Activated CD8-positive, alpha-beta memory T cell treated with anti-CD3 and anti-CD28 coated beads, Interleukin-2, amount 50 U/mL, for 4 hours (primary cell): ENCODE results near the gene SLC39A11.
"Not testable (repeated sequence)": the region's sequence is repeated elsewhere in the genome, so short reads cannot be mapped to it uniquely, and the experiment has no call there.

Experiments used
- DNase-seq: peaks from one replicate; pipeline ENCODE4 v3.0.0-alpha.2; 2020

Gene SLC39A11

GRCh38 chr17:72639711-72640110, 452.8 kb downstream of the SLC39A11 start:
- DNase-seq, result no peak

- DNase-seq, result not testable (repeated sequence)
Observed at GRCh38 chr17:72638932-72639331, 453.6 kb downstream of the SLC39A11 start.

- DNase-seq, result no peak
Observed at GRCh38 chr17:72635034-72635635, 457.4 kb downstream of the SLC39A11 start.

- DNase-seq, result no peak
Observed at GRCh38 chr17:72634621-72635020, 457.9 kb downstream of the SLC39A11 start.

- DNase-seq, result no peak
Observed at GRCh38 chr17:72631949-72632684, 460.4 kb downstream of the SLC39A11 start.

DNA sequence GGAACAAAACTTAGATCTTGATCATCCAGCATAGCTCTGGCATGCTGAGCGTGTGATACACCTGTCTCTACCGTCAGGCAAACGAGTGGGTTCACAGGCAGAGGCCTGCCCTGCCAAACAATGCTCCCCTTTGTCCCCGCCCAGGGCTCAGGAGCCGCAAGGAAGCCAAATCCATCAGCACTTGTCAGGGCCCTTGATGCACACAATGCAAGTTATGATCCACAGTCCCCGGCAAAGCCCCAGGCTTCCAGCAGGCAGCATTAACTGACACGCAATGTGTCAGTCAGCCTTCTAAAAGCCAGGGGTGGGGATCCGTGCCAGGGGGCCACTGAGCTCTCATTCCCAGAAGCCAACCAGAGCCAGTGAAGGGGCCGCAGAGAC, 460.9 kb downstream of the SLC39A11 start:
- DNase-seq, result no peak

DNA sequence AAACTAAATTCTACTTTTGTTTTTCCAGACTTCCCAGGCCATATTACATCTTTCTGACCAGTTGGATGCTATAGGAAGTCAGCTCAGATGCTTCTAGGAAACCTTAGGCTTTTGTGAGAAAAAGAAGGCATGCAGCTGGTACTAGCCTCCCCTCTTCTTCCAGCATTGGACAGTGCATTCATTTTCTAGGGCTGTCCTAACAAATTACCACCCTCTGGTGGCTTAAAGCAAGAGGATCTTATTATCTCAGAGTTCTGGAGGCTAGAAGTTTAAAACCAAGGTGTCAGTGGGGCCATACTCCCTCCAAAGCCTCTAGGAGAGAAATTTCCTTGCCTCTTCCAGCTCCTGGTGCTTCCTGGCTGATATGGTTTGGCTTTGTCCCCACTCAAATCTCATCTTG, 467.8 kb downstream of the SLC39A11 start:
- no peak for DNase-seq

GRCh38 chr17:72624226-72624625, 468.3 kb downstream of the SLC39A11 start:
- DNase-seq, result no peak

GRCh38 chr17:72622661-72623433, 469.6 kb downstream of the SLC39A11 start:
- DNase-seq, result no peak

DNA sequence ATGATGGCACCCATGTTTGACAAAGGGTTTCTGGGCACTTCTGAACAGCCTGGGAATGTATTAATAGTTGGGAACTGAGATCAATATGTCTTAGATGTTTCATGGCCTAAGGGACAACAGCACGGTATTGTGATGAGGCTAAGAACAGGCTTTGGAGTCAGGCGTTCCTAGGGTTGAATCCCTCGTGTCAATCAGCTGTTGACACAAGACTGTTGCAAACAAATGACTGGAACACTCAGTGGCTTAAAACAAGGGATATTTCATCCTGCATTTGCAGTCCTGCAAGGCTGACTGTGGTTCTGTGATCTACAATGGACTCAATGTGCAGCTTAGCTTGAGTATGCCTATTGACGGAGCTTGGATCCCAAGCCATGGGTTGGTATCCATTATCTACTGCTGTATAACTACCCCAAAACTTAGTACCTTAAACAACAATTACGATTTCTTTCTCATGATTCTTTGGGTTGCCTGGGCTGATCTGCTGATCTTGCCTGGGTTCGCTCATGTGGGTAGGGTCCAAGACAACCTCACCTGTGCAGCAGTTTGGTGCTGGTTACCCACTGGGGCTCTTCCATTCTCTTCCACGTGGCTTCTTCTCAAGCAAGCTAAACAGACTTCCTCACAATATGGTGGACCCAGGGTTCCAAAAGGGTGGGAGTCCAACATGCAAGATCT, 472.4 kb downstream of the SLC39A11 start:
- no peak for DNase-seq

- DNase-seq, result no peak
Observed at GRCh38 chr17:72618001-72618509, 474.4 kb downstream of the SLC39A11 start.

DNA sequence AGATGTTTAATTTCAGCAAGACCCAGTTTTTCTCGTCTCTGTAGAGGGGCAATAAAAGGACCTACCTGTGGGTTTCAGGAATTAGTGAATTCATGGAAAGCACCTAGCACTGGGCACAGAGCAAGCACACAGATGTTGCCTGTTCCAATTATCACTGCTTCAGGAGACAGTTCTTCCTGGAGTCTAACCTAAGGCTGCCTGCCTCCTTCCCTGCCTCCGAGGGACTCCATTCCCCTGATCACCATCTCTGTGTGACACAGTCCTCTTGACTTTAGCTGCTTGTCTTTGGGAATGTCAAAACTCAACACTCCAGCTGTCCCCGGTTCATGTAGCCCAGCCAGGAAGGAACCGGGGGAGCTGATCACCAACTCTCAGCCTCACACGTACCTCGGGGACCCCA, 474.9 kb downstream of the SLC39A11 start:
- no peak for DNase-seq

GRCh38 chr17:72616447-72616846, 476.0 kb downstream of the SLC39A11 start:
- DNase-seq, result no peak

DNA sequence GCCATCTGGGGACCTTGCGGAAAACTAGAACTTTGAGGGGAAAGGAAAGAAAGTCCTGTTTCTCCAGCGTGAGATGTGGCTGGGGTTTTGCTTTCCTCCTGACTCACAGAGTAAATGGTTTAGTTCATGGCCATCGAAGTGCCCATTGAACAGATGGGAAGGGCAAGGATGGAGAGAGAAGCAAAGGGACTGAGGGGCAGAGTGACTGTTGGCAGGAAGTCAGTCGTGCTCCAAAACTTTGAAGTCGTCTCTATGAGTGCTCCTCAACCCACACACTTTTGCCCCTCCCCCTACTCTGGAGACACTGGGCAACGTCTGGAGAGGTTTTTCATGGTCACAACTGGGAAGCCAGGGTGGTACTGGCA, 476.9 kb downstream of the SLC39A11 start:
- no peak for DNase-seq

DNA sequence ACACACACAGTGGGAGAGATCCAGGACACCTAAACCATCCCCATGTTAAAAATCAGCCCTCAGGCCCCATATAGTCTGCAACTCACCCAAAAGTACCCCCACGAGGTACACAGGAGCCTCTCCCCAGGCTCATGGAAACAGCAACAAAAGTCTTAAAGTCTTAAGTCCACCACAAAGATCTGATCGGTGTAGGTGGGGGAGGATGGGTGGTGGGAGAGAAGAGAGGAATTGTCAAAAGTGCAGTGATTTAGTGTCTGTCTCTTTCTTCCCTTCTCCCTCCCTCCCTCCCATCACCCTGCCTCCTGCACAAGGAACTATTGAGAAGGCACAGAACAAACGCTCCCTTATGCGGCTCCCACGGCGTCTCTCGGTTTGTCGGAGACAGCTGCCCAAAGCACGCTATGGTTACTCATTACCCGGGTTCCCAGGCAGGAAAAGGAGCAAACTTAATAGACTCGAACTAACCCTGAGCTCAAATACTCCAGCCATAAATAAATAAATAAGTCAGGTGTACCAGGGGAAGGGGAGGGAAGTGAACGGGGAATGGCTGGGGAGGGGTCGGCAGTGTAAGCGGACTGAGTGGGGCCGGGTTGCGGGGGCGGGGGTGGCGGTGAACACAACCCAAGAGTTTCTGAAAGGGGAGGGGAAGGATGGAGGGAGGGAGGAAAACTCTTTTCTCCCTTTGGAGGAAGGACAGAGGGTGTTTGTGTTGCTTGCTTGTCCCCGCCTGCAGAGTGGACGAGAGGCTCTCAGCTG, 477.4 kb downstream of the SLC39A11 start:
- no peak for DNase-seq

DNA sequence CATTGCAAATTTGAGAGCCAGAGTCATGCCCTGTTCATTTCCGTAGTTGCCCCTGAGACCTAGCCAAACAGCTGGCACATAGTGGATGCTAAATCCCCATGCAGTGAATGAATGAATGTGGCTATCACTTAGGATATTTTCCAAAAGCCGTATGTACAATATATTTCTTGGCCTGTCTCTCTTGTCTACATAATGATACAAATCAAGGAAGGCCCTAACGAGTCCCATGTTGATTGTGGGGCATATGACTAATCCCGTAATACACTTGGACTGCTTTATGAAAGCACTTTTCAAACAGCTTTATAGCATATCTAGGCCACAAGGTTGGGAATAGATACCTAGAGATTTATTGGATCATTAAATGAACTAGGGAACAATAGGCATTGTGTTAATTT, 478.0 kb downstream of the SLC39A11 start:
- no peak for DNase-seq

- DNase-seq, result no peak
Observed at GRCh38 chr17:72613806-72614292, 478.6 kb downstream of the SLC39A11 start.

DNA sequence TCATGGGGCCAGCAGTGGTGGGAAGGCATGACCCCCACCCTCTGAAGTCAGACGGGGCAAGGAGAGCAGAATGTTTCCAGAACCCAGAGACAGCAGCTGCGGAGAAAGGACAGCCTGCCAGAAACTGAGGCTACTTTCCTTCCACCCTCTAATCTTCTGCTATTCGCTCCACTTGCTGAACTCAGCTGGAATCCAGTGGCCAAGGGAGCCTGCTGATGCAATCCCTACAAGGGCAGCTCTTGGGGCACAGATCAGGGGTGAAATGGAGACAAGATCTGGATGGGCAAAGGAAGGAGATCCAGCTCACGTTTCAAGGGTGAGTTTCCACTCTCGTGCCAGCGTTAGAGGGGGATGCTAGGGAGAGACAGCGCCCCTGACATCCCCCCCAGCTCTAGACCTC, 479.1 kb downstream of the SLC39A11 start:
- no peak for DNase-seq

DNA sequence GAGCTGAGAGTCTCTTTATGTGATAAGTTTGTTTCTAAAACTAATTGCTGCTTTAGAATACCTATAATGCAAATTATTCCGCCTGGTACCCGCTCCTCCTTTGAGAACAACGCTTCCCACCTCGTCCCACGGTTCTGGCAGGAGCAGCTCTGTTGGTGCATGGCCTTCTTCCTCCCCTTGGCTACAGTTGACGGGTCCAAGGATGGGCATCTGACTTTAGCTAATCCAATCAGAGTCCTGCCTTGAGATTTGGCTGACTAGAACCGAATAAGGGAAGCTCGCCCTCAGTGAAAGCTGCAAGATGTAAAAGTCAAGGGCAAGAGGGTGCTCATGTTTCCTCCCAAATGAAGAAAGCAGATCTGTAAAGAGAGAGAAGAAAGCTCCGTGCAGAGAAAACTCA, 481.3 kb downstream of the SLC39A11 start:
- no peak for DNase-seq

DNA sequence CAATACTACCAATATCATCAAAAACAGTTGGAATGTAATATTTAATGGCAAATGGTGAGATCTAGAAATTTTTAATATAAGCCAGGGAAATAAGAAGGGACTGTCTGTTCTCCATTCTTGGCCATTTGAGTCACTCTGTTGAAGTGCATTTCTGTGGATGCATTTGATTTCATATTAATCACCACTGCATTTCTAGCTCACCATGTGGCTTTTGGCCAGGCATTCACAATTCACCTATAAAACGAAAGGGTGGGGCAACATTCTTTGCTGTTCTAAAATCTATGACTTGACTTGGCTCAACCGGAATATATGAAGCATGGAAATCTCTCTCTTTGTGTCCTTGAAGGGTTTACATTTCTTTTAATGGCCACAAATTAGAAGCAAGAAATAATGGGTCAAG, 483.0 kb downstream of the SLC39A11 start:
- no peak for DNase-seq

GRCh38 chr17:72608436-72608835, 484.1 kb downstream of the SLC39A11 start:
- DNase-seq, result no peak

DNA sequence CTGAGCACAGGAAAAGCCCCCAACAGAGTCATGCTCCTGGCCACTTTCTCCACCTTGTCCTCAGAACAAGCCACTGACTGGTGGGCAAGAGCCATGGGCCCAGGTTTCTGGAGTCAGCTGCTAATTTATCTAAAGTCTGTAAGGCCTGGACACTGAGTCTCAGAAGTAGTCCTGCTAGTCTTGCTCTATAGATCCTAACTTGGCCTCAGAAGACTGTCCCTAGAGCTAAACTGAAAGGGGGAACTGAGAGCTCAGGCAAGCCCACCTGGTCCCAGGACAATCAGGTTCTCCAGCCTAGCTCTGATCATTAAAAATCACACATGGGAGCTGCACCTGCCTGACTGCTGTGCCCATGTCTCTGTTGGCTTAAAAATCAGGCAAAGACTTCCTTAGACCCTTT, 485.8 kb downstream of the SLC39A11 start:
- DNase-seq, result no peak
